Sigmoid colon (tissue), 7 donors: ENCODE results near the gene CYP46A1. TPM values are rescaled to one million over a fixed set of nuclear protein-coding genes. Genes with fewer than 3 reads are reported as not detected.

ENCODE experiments used
- DNase-seq: peaks from one replicate; pipeline ENCODE4 v3.0.0-alpha.2; 2019
- H3K27ac ChIP-seq, 4 donors: fragments of 200-600 bp; sonication (generic); one replicate each; pipeline ENCODE4 v1.5.1; 2016 to 2019; ENCODE audit warnings: mild to moderate bottlenecking in 1 of 4
- H3K27me3 ChIP-seq, 3 donors: fragments of 200-600 bp; sonication (generic); one replicate each; pipeline ENCODE4 v1.5.1; 2019; ENCODE audit warnings: mild to moderate bottlenecking in 1 of 3
- H3K36me3 ChIP-seq, 4 donors: fragments of 200-600 bp; sonication (generic); one replicate each; pipeline ENCODE4 v1.5.1; 2016 to 2019
- H3K4me1 ChIP-seq, 4 donors: fragments of 200-600 bp; sonication (generic); one replicate each; pipeline ENCODE4 v1.5.1; 2017 to 2019
- H3K4me3 ChIP-seq, 4 donors: fragments of 200-600 bp; sonication (generic); one replicate each; pipeline ENCODE4 v1.5.1; 2017 to 2019; ENCODE audit warnings: mild to moderate bottlenecking in 2 of 4, moderate library complexity in 1 of 4
- H3K9me3 ChIP-seq, 4 donors: fragments of 200-600 bp in 3 of 4; sonication (generic) in 3 of 4; one replicate each; pipeline versions ENCODE4 v1.5.1 to v1.6.1; 2013 to 2019
- EP300 ChIP-seq, 4 donors: sonication (generic); formaldehyde crosslinking; IDR thresholded peaks; one replicate each; pipeline ENCODE4 v1.6.1; 2017; ENCODE audit warnings: antibody characterized with exemption in 4 of 4
- POLR2A ChIP-seq, 2 donors: fragments of 450-650 bp; IDR thresholded peaks; one replicate each; pipeline ENCODE4 v1.6.1; 2016; ENCODE audit warnings: antibody characterized with exemption in 2 of 2, mild to moderate bottlenecking in 2 of 2, moderate library complexity in 2 of 2
- POLR2AphosphoS5 ChIP-seq, 4 donors: sonication (generic); formaldehyde crosslinking; IDR thresholded peaks; one replicate each; pipeline ENCODE4 v1.6.1; 2017; ENCODE audit warnings: antibody characterized with exemption in 4 of 4
- WGBS, 2 donors: extraction: QIAGEN DNeasy Blood & Tissue Kit; methylation state at CpG; one replicate each; pipeline ENCODE4 v1.1.7; 2013; 5-methylcytosine and 5-hydroxymethylcytosine counted together
- intact Hi-C: fragments of 100-400 bp; cut with DNase I; formaldehyde crosslinking; loops from one replicate; pipeline ENCODE4 v1.15.1; 2023
- polyA plus RNA-seq, 3 donors: library from polyadenylated mRNA; stranded (reverse); fragments of 200-250 nt; gene quantifications; one replicate each; pipeline ENCODE4 v1.2.3, GENCODE V29; 2013
- total RNA-seq, 4 donors: library from RNA; depleted of rRNA; stranded (reverse); fragments of >200 nt; gene quantifications; one replicate each; pipeline ENCODE4 v1.1.0, GENCODE V29; 2016
- TF ChIP-seq, protein P1 (sequence below), 4 experiments: fragments of 450-650 bp in 3 of 4; fragments of 200-600 bp in 1 of 4; IDR thresholded peaks; one replicate each; pipeline ENCODE4 v1.5.1; 2016 to 2019; ENCODE audit warnings: antibody characterized with exemption in 4 of 4, mild to moderate bottlenecking in 3 of 4, moderate library complexity in 2 of 4
- donor health status: healthy with polysubstance abuse.
- donor health status: Bipolar disorder and iron deficiency.
- donor health status: healthy.

CYP46A1 gene
- total and polyA plus RNA-seq, 7 donors = under 0.01 to 2.0 (median 0.84) TPM; not detected in 1

DNA sequence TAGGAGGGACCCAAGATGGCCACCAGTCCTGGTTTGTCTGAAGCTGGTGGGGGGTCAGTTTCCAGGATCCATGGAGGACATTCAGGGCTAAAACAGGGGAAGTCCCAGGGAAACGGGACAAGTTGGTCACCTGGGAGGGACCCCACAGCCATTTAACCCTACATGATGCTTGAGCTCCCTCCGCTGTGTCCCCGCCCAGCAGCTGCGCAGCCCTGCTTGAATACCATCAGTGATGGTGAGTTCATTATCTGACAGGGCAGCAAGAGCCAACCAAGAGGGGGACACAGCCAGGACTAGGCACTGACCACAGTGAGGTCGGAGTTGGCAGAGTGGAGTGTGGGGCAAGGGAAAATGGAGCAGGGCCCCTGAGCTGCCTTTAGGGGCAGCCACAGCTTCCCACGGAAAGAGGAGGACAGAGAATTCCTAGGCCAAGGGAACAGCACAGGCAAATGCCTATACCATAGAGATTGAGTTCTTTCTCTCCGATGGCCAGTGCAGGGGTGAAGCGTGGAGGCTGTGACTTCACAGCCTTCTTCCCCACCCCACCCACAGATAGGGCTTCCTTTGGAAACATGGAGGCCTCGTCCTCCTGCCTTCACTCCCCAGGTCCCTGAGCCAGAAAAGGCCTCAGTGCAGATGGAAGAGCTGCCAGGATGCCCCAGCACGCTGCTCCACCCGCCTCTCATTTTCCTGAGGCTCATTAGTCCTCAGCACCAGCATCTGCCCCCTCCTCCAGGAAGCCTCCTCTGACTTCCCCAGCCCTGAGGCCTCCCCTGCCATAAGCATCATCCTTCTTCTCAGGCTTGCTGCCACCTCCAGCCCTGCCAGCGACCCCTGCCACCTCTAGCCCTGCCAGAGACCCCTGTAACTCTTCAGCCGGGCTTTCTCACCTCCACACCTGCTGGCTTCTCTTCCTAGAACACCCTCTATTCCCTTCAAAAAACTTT, 51.4 kb downstream of the CYP46A1 start:
- intact Hi-C loops = no loop called here
- Histone ChIP-seq H3K36me3 (no peaks in the 10 kb centered on the region), H3K4me3 (no peak overlapping the region), H3K27ac (peak overlapping the region in 2 of 4 donors; percentile 11 to 27), H3K9me3 (no peaks in the 10 kb centered on the region), H3K27me3 (no peaks in the 10 kb centered on the region), H3K4me1 (peaks cover 0 to 52% (median 49%) of the 10 kb centered on the region in 4 donors)
- TF ChIP-seq POLR2AphosphoS5 (IDR thresholded peaks at IDR 0.05) (no peak), EP300 (IDR thresholded peaks at IDR 0.05) (no peak), POLR2A (IDR thresholded peaks at IDR 0.05) (no peak)
- TF ChIP-seq, protein P1, sequence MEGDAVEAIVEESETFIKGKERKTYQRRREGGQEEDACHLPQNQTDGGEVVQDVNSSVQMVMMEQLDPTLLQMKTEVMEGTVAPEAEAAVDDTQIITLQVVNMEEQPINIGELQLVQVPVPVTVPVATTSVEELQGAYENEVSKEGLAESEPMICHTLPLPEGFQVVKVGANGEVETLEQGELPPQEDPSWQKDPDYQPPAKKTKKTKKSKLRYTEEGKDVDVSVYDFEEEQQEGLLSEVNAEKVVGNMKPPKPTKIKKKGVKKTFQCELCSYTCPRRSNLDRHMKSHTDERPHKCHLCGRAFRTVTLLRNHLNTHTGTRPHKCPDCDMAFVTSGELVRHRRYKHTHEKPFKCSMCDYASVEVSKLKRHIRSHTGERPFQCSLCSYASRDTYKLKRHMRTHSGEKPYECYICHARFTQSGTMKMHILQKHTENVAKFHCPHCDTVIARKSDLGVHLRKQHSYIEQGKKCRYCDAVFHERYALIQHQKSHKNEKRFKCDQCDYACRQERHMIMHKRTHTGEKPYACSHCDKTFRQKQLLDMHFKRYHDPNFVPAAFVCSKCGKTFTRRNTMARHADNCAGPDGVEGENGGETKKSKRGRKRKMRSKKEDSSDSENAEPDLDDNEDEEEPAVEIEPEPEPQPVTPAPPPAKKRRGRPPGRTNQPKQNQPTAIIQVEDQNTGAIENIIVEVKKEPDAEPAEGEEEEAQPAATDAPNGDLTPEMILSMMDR (IDR thresholded peaks at IDR 0.05) = no peak
- WGBS, 2 donors = 63 to 82% methylated on average over 13 of the region's 13 CpGs
- DNase-seq = peak; percentile 55

DNA sequence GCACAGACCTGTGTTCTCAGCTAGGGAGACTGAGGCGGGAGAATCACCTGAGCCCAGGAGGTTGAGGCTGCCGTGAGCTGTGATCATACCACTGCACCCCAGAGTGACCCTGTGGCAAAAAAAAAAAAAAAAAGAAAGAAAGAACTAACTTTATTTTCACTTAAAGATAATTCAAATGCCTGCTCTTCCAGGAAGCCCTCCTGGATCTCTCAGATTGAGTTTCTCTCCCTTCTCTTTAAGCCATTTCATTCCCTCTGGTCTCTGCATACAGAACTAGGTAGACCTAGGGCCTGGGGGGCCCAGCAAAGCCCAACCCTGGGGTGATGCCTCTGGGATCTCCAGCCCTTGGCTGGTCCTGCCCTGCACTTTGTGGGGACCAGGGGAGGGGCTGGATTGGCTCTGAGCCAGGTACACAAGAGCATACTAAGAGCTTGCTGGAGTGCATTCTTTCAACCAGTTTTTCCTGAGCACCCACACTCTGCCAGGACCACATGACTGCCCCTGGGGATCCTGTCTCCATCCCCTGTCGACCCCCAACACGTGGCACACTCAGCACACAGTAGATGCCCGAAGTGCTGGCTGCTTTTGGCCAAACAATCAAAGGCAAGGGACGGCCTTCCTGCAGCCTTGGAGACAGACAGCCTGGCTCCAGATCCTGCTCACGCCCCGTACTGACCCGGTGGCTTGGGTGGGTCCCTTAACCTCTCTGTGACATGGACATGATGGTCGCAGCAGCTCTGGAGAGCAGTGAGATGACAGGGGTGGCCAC, 52.7 kb downstream of the CYP46A1 start:
- intact Hi-C loops = no loop called here

DNA sequence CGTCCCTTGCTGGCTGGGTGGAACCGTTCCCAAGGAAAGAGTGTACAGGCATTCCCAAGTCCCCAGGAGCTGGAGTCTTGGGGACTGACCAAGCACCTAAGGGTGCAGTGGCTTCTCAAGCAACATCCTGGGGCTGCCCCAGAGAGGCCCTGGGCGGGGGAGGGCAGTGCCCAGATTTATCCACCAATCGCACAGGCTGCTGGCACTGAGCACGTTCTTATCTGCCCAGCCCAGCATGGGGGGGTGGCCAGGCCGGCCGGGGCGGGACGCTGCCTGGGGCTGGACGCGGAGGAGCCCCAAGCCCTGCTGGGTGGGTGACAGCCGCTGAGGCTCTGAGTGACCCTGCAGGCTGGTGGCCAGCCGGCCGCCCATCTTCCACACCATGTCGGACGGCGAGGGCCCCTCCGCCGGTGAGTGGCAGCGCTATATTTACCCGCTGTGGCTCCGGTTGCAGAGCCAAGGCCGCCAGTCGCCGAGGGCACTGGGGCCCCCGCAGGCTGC, 53.4 kb downstream of the CYP46A1 start:
- H3K4me3 ChIP-seq = peak overlapping the region; percentile 52 to 70 (median 64)
- intact Hi-C loops = no loop called here
- peaks cover 0 to 53% (median 44%) of the 10 kb centered on the region in 4 donors for H3K4me1 ChIP-seq
- H3K27ac ChIP-seq = peak overlapping the region; percentile 85 to 90 (median 87)
- DNase-seq = peak; percentile 88
- H3K27me3 ChIP-seq = no peaks in the 10 kb centered on the region
- WGBS, 2 donors = 3 to 6% methylated on average over 26 of the region's 26 CpGs
- TF ChIP-seq POLR2AphosphoS5 (IDR thresholded peaks at IDR 0.05) (peak; percentile 18 to 72 (median 64)), EP300 (IDR thresholded peaks at IDR 0.05) (no peak)
- no peaks in the 10 kb centered on the region for H3K9me3 ChIP-seq
- H3K36me3 ChIP-seq = no peaks in the 10 kb centered on the region

More for the DNA sequence above, 52.7 kb downstream of the CYP46A1 start:
- peak overlapping the region; percentile 85 to 90 (median 87) for H3K27ac ChIP-seq
- WGBS, 2 donors = 22 to 39% methylated on average over 10 of the region's 10 CpGs
- H3K36me3 ChIP-seq = no peaks in the 10 kb centered on the region
- peak overlapping the region in 3 of 4 donors; percentile 62 to 70 (median 65) for H3K4me3 ChIP-seq
- peak; percentile 72 for DNase-seq
- TF ChIP-seq EP300 (IDR thresholded peaks at IDR 0.05) (no peak), POLR2A (IDR thresholded peaks at IDR 0.05) (no peak), POLR2AphosphoS5 (IDR thresholded peaks at IDR 0.05) (no peak)
- TF ChIP-seq, protein P1 (IDR thresholded peaks at IDR 0.05) = no peak
- H3K4me1 ChIP-seq = peaks cover 0 to 52% (median 48%) of the 10 kb centered on the region in 4 donors
- H3K9me3 ChIP-seq = no peaks in the 10 kb centered on the region
- H3K27me3 ChIP-seq = no peaks in the 10 kb centered on the region

DNA sequence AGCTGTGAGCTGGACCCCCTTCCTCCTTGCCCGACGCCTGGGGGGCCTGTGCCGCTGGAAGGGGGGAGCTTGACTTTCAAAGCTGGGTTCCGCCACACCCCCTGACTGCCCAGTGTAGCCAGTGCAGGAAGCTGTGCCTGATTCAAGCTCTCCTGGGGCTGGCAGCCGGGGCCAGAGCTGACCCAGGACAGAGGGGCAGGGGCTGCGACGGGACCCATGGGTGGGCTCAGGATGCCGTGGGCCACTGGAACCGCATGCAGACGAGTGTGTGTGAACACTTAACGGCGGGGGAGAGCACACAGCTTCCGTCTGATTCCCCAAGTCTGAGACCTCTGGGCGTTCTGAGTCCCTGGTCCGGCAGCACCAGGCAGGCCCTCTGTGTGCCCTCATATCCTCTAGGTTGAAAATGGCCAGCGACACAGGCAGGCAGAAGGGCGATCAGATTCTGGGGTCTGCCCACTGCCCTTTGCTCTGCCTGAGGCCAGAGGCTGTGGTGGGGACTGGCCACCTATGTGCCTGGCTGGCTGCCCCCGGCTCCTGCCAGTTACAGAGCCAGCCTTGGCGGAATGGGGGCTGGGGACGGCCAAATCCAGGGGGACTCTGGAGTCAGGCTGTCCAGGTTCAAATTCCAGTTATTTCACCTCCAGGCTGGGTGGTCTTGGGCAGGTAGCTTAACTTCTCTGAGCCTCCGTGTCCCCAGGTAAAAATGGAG, 54.0 kb downstream of the CYP46A1 start:
- Histone ChIP-seq H3K4me3 (peak overlapping the region; percentile 52 to 70 (median 64)), H3K36me3 (no peaks in the 10 kb centered on the region), H3K9me3 (no peaks in the 10 kb centered on the region), H3K27ac (peak overlapping the region; percentile 85 to 90 (median 87)), H3K27me3 (no peaks in the 10 kb centered on the region), H3K4me1 (peaks cover 0 to 56% (median 43%) of the 10 kb centered on the region in 4 donors)
- peak; percentile 77 for DNase-seq
- TF ChIP-seq POLR2A (IDR thresholded peaks at IDR 0.05) = no peak
- TF ChIP-seq EP300 (IDR thresholded peaks at IDR 0.05) = no peak
- TF ChIP-seq POLR2AphosphoS5 (IDR thresholded peaks at IDR 0.05) = no peak
- TF ChIP-seq, protein P1 (IDR thresholded peaks at IDR 0.05) = no peak
- intact Hi-C loops = loop anchor here (2.0 kb wide), 1 partner anchor 55 kb away; the partner anchor contains the start of gene EML1
- 51 to 52% methylated on average over 21 of the region's 21 CpGs for WGBS, 2 donors
